SK-N-SH (cell line): ENCODE data around the gene CLPX. TPM values are rescaled to one million over a fixed set of nuclear protein-coding genes. Genes with fewer than 3 reads are reported as not detected.

Experiments
- CTCF ChIA-PET: fragments of 300-600, 350-600 bp; formaldehyde crosslinking; extraction: SDS; loops from one replicate; lab custom pipeline; 2021; lab: Yijun Ruan, JAX
- POLR2A ChIA-PET: fragments of 350-600 bp; sonication (Branson Sonifier 250); formaldehyde crosslinking; extraction: SDS; loops from one replicate; lab custom pipeline; 2020; ENCODE audit warnings: antibody characterized with exemption, inconsistent platforms; lab: Yijun Ruan, JAX
- DNase-seq: peaks from one replicate; pipeline ENCODE4 v3.0.0; 2012
- H2AFZ ChIP-seq: fragments of 200-600 bp; sonication (generic); 2 replicates; pipeline ENCODE4 v1.8.1; 2016; ENCODE audit warnings: antibody characterized with exemption, mild to moderate bottlenecking, low read depth
- H3F3A ChIP-seq: fragments of 200-600 bp; sonication (generic); replicated peaks from 2 replicates; pipeline ENCODE3; 2016; ENCODE audit warnings: antibody characterized with exemption, mild to moderate bottlenecking; ENCODE audit not compliant: insufficient read depth
- H3K27ac ChIP-seq, 2 experiments: fragments of 200-500 bp in 1 of 2; fragments of 200-600 bp in 1 of 2; sonication (Bioruptor generic) in 1 of 2; sonication (generic), shearing (Covaris generic) in 1 of 2; 2 replicates each; pipeline versions ENCODE4 v1.5.1 to v1.6.1; 2014 to 2016; ENCODE audit warnings: low read depth in 2 of 2, inconsistent platforms in 1 of 2, low read length in 1 of 2, mild to moderate bottlenecking in 1 of 2, mixed read lengths in 1 of 2
- H3K27me3 ChIP-seq: fragments of 200-600 bp; sonication (generic), shearing (Covaris generic); 2 replicates; pipeline ENCODE4 v1.6.1; 2016; ENCODE audit warnings: mixed run types; ENCODE audit not compliant: insufficient read depth
- H3K36me3 ChIP-seq, 2 experiments: fragments of 200-500 bp in 1 of 2; fragments of 200-600 bp in 1 of 2; sonication (Bioruptor generic) in 1 of 2; sonication (generic) in 1 of 2; replicated peaks in 1 of 2; 2 replicates each; pipeline versions ENCODE3 to v1.5.1; 2014 to 2016; ENCODE audit warnings: low read length in 1 of 2, mild to moderate bottlenecking in 1 of 2; ENCODE audit not compliant: insufficient read depth in 2 of 2, control insufficient read depth in 1 of 2
- H3K4me1 ChIP-seq, 2 experiments: fragments of 200-500 bp in 1 of 2; fragments of 200-600 bp in 1 of 2; sonication (Bioruptor generic) in 1 of 2; sonication (generic), shearing (Covaris generic) in 1 of 2; 2 replicates each; pipeline versions ENCODE4 v1.5.1 to v1.6.1; 2014 to 2016; ENCODE audit warnings: low read depth in 1 of 2, low read length in 1 of 2, mixed run types in 1 of 2; ENCODE audit not compliant: insufficient read depth in 2 of 2, control insufficient read depth in 1 of 2
- H3K4me2 ChIP-seq: fragments of 200-600 bp; sonication (generic), shearing (Covaris generic); 2 replicates; pipeline ENCODE4 v1.6.1; 2017; ENCODE audit warnings: mixed run types
- H3K4me3 ChIP-seq, 2 experiments: fragments of 200-500 bp in 1 of 2; fragments of 200-600 bp in 1 of 2; sonication (Bioruptor generic) in 1 of 2; sonication (generic), shearing (Covaris generic) in 1 of 2; 2 replicates each; pipeline versions ENCODE4 v1.5.1 to v1.8.1; 2014 to 2016; ENCODE audit warnings: low read depth in 2 of 2, inconsistent platforms in 1 of 2, low read length in 1 of 2, mild to moderate bottlenecking in 1 of 2, mixed read lengths in 1 of 2, moderate library complexity in 1 of 2
- H3K79me2 ChIP-seq: fragments of 200-600 bp; sonication (generic); 2 replicates; pipeline ENCODE4 v1.8.1; 2017; ENCODE audit warnings: mild to moderate bottlenecking; ENCODE audit not compliant: insufficient read depth
- H3K9ac ChIP-seq: fragments of 200-600 bp; sonication (generic); 2 replicates; pipeline ENCODE4 v1.6.1; 2017; ENCODE audit warnings: mixed run types
- H3K9me2 ChIP-seq: fragments of 200-600 bp; sonication (generic); 2 replicates; pipeline ENCODE4 v1.6.1; 2017; ENCODE audit warnings: mixed run types
- H3K9me3 ChIP-seq: fragments of 200-600 bp; sonication (generic); 2 replicates; pipeline ENCODE4 v1.6.1; 2017; ENCODE audit warnings: mixed run types, mild to moderate bottlenecking, moderate library complexity
- H4K20me1 ChIP-seq: fragments of 200-600 bp; sonication (generic); 2 replicates; pipeline ENCODE4 v1.6.1; 2017; ENCODE audit warnings: mild to moderate bottlenecking, mixed run types; ENCODE audit not compliant: insufficient read depth
- CHD2 ChIP-seq: fragments of 150-350 bp; IDR thresholded peaks from 2 replicates; pipeline ENCODE4 v1.6.1; 2018; ENCODE audit warnings: low read length; ENCODE audit not compliant: partially characterized antibody
- CTCF ChIP-seq: fragments of 200-600 bp; sonication (generic); IDR thresholded peaks from 2 replicates; pipeline ENCODE4 v1.6.1; 2017; ENCODE audit warnings: antibody characterized with exemption, mild to moderate bottlenecking, moderate library complexity
- EZH2phosphoT487 ChIP-seq: fragments of 200-600 bp; sonication (generic); IDR thresholded peaks from 2 replicates; pipeline ENCODE4 v1.6.1; 2017; ENCODE audit warnings: low read depth, mixed run types, mild to moderate bottlenecking, antibody characterized with exemption, moderate library complexity, borderline replicate concordance
- FOSL2 ChIP-seq: IDR thresholded peaks from 2 replicates; pipeline ENCODE4 v1.4.0; 2012; ENCODE audit warnings: low read depth, mild to moderate bottlenecking, moderate library complexity, borderline replicate concordance
- GABPA ChIP-seq: IDR thresholded peaks from 2 replicates; pipeline ENCODE4 v1.4.0; 2012; ENCODE audit warnings: low read depth, mild to moderate bottlenecking
- IRF3 ChIP-seq: fragments of 150-350 bp; IDR thresholded peaks from 2 replicates; pipeline ENCODE4 v1.6.1; 2016; ENCODE audit warnings: mild to moderate bottlenecking, low read depth, low read length
- MXI1 ChIP-seq: IDR thresholded peaks from 2 replicates; pipeline ENCODE4 v1.6.1; 2012; ENCODE audit warnings: mild to moderate bottlenecking, low read depth, low read length, improper control_type of control experiment
- REST ChIP-seq: IDR thresholded peaks from 2 replicates; pipeline ENCODE4 v1.6.1; 2012; ENCODE audit warnings: mild to moderate bottlenecking, low read depth, low read length, moderate library complexity
- RFX5 ChIP-seq: IDR thresholded peaks from 2 replicates; pipeline ENCODE4 v1.6.1; 2012; ENCODE audit warnings: mild to moderate bottlenecking, improper control_type of control experiment, low read length
- TAF1 ChIP-seq: IDR thresholded peaks from 2 replicates; pipeline ENCODE4 v1.6.1; 2012; ENCODE audit warnings: low read depth, mild to moderate bottlenecking, low read length, moderate library complexity, borderline replicate concordance
- USF1 ChIP-seq: IDR thresholded peaks from 2 replicates; pipeline ENCODE4 v1.4.0; 2012; ENCODE audit warnings: low read depth, borderline replicate concordance
- ZBTB33 ChIP-seq: IDR thresholded peaks from 2 replicates; pipeline ENCODE4 v1.4.0; 2012; ENCODE audit warnings: low read depth, borderline replicate concordance
- WGBS: methylation state at CpG from one replicate; pipeline ENCODE4 v1.1.6; 2017; ENCODE audit warnings: low lambda C conversion rate; 5-methylcytosine and 5-hydroxymethylcytosine counted together
- polyA plus RNA-seq, 3 experiments: library from polyadenylated mRNA; depleted of rRNA; stranded (reverse); fragments of >200 nt; gene quantifications; 2 replicates each; pipeline ENCODE4 v1.2.3, GENCODE V29; 2012

Gene CLPX
- polyA plus RNA-seq, 1 of the 3 experiments (the other 2 are of a cell fraction), result 12.9 TPM

- Histone ChIP-seq H3K9ac (no peak within 1 kb of the TSS), H4K20me1 (no peaks in the 10 kb centered on the region), H3K79me2 (no peaks in the 10 kb centered on the region), H2AFZ (no peak within 1 kb of the TSS), H3K4me1 (peaks cover 9 to 38% of the 10 kb centered on the region in 2 experiments; a peak in 2 of 4 replicates), H3K27ac (peak within 1 kb of the TSS in 1 of 2 experiments; percentile 47; a peak in 1 of 4 replicates), H3K4me3 (no peak within 1 kb of the TSS; a peak in 1 of 4 replicates), H3K27me3 (no peaks in the 10 kb centered on the region), H3K9me3 (no peaks in the 10 kb centered on the region), H3F3A (no peaks in the 10 kb centered on the region), H3K9me2 (no peaks in the 10 kb centered on the region), H3K36me3 (no peaks in the 10 kb centered on the region), H3K4me2 (no peak within 1 kb of the TSS)
- WGBS, result 80% methylated on average over 7 of the region's 8 CpGs
- TF ChIP-seq CTCF (no peak), MXI1 (no peak), IRF3 (no peak), GABPA (no peak), RFX5 (no peak), FOSL2 (no peak), EZH2phosphoT487 (no peak), ZBTB33 (no peak), USF1 (no peak), TAF1 (no peak), CHD2 (no peak), REST (no peak)
- DNase-seq, result no peak
- ChIA-PET POLR2A (interaction anchor here (0.6 kb wide), 1 partner anchor 8 kb away, joined by 3 read pairs; no protein-coding TSS in a partner anchor), CTCF (interaction anchor here (1.0 to 2.3 kb wide), 7 partner anchors 8 to 87 kb away, joined by 3 to 21 read pairs (median 5); no protein-coding TSS in a partner anchor)
Observed at GRCh38 chr15:65210770-65211481, 25.8 kb upstream of the CLPX start, which contains the start of gene CILP. Gene CILP, minus strand, starts transcription at chr15:65211473. Its CDS starts 1,718 bp downstream, at chr15:65209755.
